CD8-positive, alpha-beta memory T cell (primary cell): ENCODE measurements around the gene CHCHD6. TPM values are rescaled to one million over a fixed set of nuclear protein-coding genes. Genes with fewer than 3 reads are reported as not detected.

ENCODE experiments used
- CTCF ChIA-PET: fragments of 350-600 bp; sonication (Branson Sonifier 250); formaldehyde crosslinking; loops from one replicate; lab custom pipeline; 2021; ENCODE audit warnings: antibody characterized with exemption; lab: Charles Lee
- POLR2A ChIA-PET: fragments of 350-600 bp; sonication (Branson Sonifier 250); formaldehyde crosslinking; loops from one replicate; lab custom pipeline; 2021; ENCODE audit warnings: antibody characterized with exemption; lab: Charles Lee
- DNase-seq, 5 donors: peaks; one replicate each; pipeline versions ENCODE4 v3.0.0 to v3.0.0-alpha.2; 2020 to 2022; ENCODE audit warnings: mixed read lengths in 1 of 5
- H3K27ac ChIP-seq: one replicate; pipeline ENCODE4 v1.7.0; 2013; ENCODE audit warnings: low read depth, mild to moderate bottlenecking, low read length, moderate library complexity
- H3K27me3 ChIP-seq: 2 replicates; pipeline ENCODE4 v1.7.0; 2013; ENCODE audit warnings: low read length, mild to moderate bottlenecking; ENCODE audit not compliant: insufficient read depth, poor library complexity, severe bottlenecking
- H3K36me3 ChIP-seq: 2 replicates; pipeline ENCODE4 v1.7.0; 2013; ENCODE audit warnings: mild to moderate bottlenecking, low read length, moderate library complexity; ENCODE audit not compliant: insufficient read depth
- H3K4me1 ChIP-seq: 2 replicates; pipeline ENCODE4 v1.7.0; 2013; ENCODE audit warnings: mild to moderate bottlenecking, low read length, moderate library complexity; ENCODE audit not compliant: insufficient read depth
- H3K4me3 ChIP-seq: 2 replicates; pipeline ENCODE4 v1.7.0; 2013; ENCODE audit warnings: mild to moderate bottlenecking, low read length
- H3K9me3 ChIP-seq: 2 replicates; pipeline ENCODE4 v1.7.0; 2013; ENCODE audit warnings: mild to moderate bottlenecking, low read length
- H3K27ac Mint-ChIP-seq, 8 donors: one replicate each; pipeline ENCODE4 v1.8.0; 2020 to 2021; ENCODE audit warnings: mixed read lengths in 8 of 8, mild to moderate bottlenecking in 6 of 8, inconsistent platforms in 3 of 8, moderate library complexity in 3 of 8
- H3K27me3 Mint-ChIP-seq, 2 donors: one replicate each; pipeline ENCODE4 v1.8.0; 2020 to 2021; ENCODE audit warnings: mixed read lengths in 2 of 2, mild to moderate bottlenecking in 1 of 2, moderate library complexity in 1 of 2
- H3K36me3 Mint-ChIP-seq, 3 donors: one replicate each; pipeline ENCODE4 v1.8.0; 2020 to 2021; ENCODE audit warnings: mixed read lengths in 3 of 3, inconsistent platforms in 1 of 3, mild to moderate bottlenecking in 1 of 3
- H3K4me1 Mint-ChIP-seq, 3 donors: one replicate each; pipeline ENCODE4 v1.8.0; 2020 to 2021; ENCODE audit warnings: mixed read lengths in 3 of 3, inconsistent platforms in 1 of 3, mild to moderate bottlenecking in 1 of 3
- H3K4me3 Mint-ChIP-seq, 7 donors: one replicate each; pipeline ENCODE4 v1.8.0; 2020 to 2021; ENCODE audit warnings: mixed read lengths in 7 of 7, mild to moderate bottlenecking in 6 of 7, moderate library complexity in 4 of 7, inconsistent platforms in 2 of 7
- H3K9me3 Mint-ChIP-seq, 5 donors: one replicate each; pipeline ENCODE4 v1.8.0; 2020 to 2022; ENCODE audit warnings: mixed read lengths in 5 of 5, mild to moderate bottlenecking in 3 of 5, moderate library complexity in 2 of 5, inconsistent platforms in 1 of 5
- polyA plus RNA-seq: library from polyadenylated mRNA; unstranded; fragments of 300-500 nt; fragmentation: Illumina TruSeq; gene quantifications from one replicate; pipeline ENCODE4 v1.2.3, GENCODE V29; 2021
- total RNA-seq, 2 experiments: library from RNA; stranded (reverse); gene quantifications; one replicate each; pipeline ENCODE4 v1.2.3, GENCODE V29; 2021

CHCHD6 gene
- total and polyA plus RNA-seq, 3 experiments from 2014 or later = 12.0 to 16.7 (median 15.0) TPM

- Histone ChIP-seq H3K4me1 (no peaks in the 10 kb centered on the region), H3K9me3 (no peaks in the 10 kb centered on the region), H3K27me3 (no peaks in the 10 kb centered on the region), H3K36me3 (no peaks in the 10 kb centered on the region), H3K4me3 (no peak overlapping the region), H3K27ac (no peak overlapping the region)
- ChIA-PET POLR2A (no interaction called here), CTCF (no interaction called here)
- no peak overlapping the region for H3K4me3 Mint-ChIP-seq
- H3K36me3 Mint-ChIP-seq = peaks cover 3 to 7% (median 7%) of the 10 kb centered on the region in 3 donors
- no peaks in the 10 kb centered on the region for H3K4me1 Mint-ChIP-seq
- no peak for DNase-seq
- H3K9me3 Mint-ChIP-seq = no peaks in the 10 kb centered on the region
- no peak overlapping the region for H3K27ac Mint-ChIP-seq
- H3K27me3 Mint-ChIP-seq = no peaks in the 10 kb centered on the region
These were observed 131.6 kb downstream of the CHCHD6 start for GRCh38 chr3:126835472-126836219.

- H3K27ac ChIP-seq = no peak overlapping the region
- ChIA-PET POLR2A (no interaction called here), CTCF (no interaction called here)
- H3K4me1 Mint-ChIP-seq = no peaks in the 10 kb centered on the region
- H3K9me3 Mint-ChIP-seq = no peaks in the 10 kb centered on the region
- H3K36me3 Mint-ChIP-seq = peaks cover 3 to 7% (median 7%) of the 10 kb centered on the region in 3 donors
- H3K9me3 ChIP-seq = no peaks in the 10 kb centered on the region
- DNase-seq = no peak
- H3K27me3 Mint-ChIP-seq = no peaks in the 10 kb centered on the region
- H3K27me3 ChIP-seq = no peaks in the 10 kb centered on the region
- no peak overlapping the region for H3K4me3 Mint-ChIP-seq
- H3K27ac Mint-ChIP-seq = peak overlapping the region in 1 of 8 donors; percentile 34
- no peaks in the 10 kb centered on the region for H3K36me3 ChIP-seq
- no peaks in the 10 kb centered on the region for H3K4me1 ChIP-seq
- no peak overlapping the region for H3K4me3 ChIP-seq
These were observed 132.3 kb downstream of the CHCHD6 start for GRCh38 chr3:126836220-126836860.

GRCh38 chr3:126837773-126838172, 133.7 kb downstream of the CHCHD6 start:
- Histone ChIP-seq H3K9me3 (no peaks in the 10 kb centered on the region), H3K27me3 (no peaks in the 10 kb centered on the region), H3K4me1 (no peaks in the 10 kb centered on the region), H3K27ac (no peak overlapping the region), H3K36me3 (no peaks in the 10 kb centered on the region), H3K4me3 (no peak overlapping the region)
- ChIA-PET CTCF (no interaction called here), POLR2A (no interaction called here)
- DNase-seq = no peak
- Mint-ChIP-seq H3K27ac (no peak overlapping the region), H3K4me1 (no peaks in the 10 kb centered on the region), H3K9me3 (no peaks in the 10 kb centered on the region), H3K4me3 (no peak overlapping the region), H3K36me3 (peaks cover 3 to 7% (median 6%) of the 10 kb centered on the region in 3 donors), H3K27me3 (no peaks in the 10 kb centered on the region)

GRCh38 chr3:126845920-126846715, 142.1 kb downstream of the CHCHD6 start:
- Histone ChIP-seq H3K4me1 (no peaks in the 10 kb centered on the region), H3K27ac (no peak overlapping the region), H3K27me3 (no peaks in the 10 kb centered on the region), H3K9me3 (no peaks in the 10 kb centered on the region), H3K4me3 (no peak overlapping the region), H3K36me3 (no peaks in the 10 kb centered on the region)
- Mint-ChIP-seq H3K36me3 (peaks cover 0 to 2% (median 0%) of the 10 kb centered on the region in 3 donors), H3K4me1 (no peaks in the 10 kb centered on the region), H3K9me3 (no peaks in the 10 kb centered on the region), H3K27ac (no peak overlapping the region), H3K4me3 (no peak overlapping the region), H3K27me3 (no peaks in the 10 kb centered on the region)
- ChIA-PET CTCF (no interaction called here), POLR2A (no interaction called here)
- DNase-seq = no peak

- Histone ChIP-seq H3K36me3 (no peaks in the 10 kb centered on the region), H3K4me3 (no peak overlapping the region), H3K4me1 (no peaks in the 10 kb centered on the region), H3K9me3 (no peaks in the 10 kb centered on the region), H3K27me3 (no peaks in the 10 kb centered on the region), H3K27ac (no peak overlapping the region)
- H3K27me3 Mint-ChIP-seq = no peaks in the 10 kb centered on the region
- H3K4me1 Mint-ChIP-seq = no peaks in the 10 kb centered on the region
- H3K27ac Mint-ChIP-seq = no peak overlapping the region
- H3K4me3 Mint-ChIP-seq = no peak overlapping the region
- H3K36me3 Mint-ChIP-seq = peaks cover 0 to 2% (median 0%) of the 10 kb centered on the region in 3 donors
- ChIA-PET CTCF (no interaction called here), POLR2A (no interaction called here)
- no peaks in the 10 kb centered on the region for H3K9me3 Mint-ChIP-seq
- no peak for DNase-seq
These were observed 143.0 kb downstream of the CHCHD6 start for GRCh38 chr3:126847061-126847460.

GRCh38 chr3:126848991-126849390, 145.0 kb downstream of the CHCHD6 start:
- no peaks in the 10 kb centered on the region for H3K4me1 Mint-ChIP-seq
- H3K36me3 Mint-ChIP-seq = peaks cover 0 to 4% (median 3%) of the 10 kb centered on the region in 3 donors
- H3K9me3 Mint-ChIP-seq = no peaks in the 10 kb centered on the region
- Histone ChIP-seq H3K36me3 (no peaks in the 10 kb centered on the region), H3K27me3 (no peaks in the 10 kb centered on the region), H3K9me3 (no peaks in the 10 kb centered on the region), H3K4me3 (no peak overlapping the region), H3K27ac (no peak overlapping the region), H3K4me1 (no peaks in the 10 kb centered on the region)
- ChIA-PET CTCF (no interaction called here), POLR2A (no interaction called here)
- H3K27ac Mint-ChIP-seq = no peak overlapping the region
- no peak for DNase-seq
- H3K27me3 Mint-ChIP-seq = no peaks in the 10 kb centered on the region
- H3K4me3 Mint-ChIP-seq = no peak overlapping the region

- Histone ChIP-seq H3K4me1 (no peaks in the 10 kb centered on the region), H3K27ac (no peak overlapping the region), H3K4me3 (no peak overlapping the region), H3K36me3 (no peaks in the 10 kb centered on the region), H3K9me3 (no peaks in the 10 kb centered on the region), H3K27me3 (no peaks in the 10 kb centered on the region)
- Mint-ChIP-seq H3K4me3 (no peak overlapping the region), H3K4me1 (no peaks in the 10 kb centered on the region), H3K27me3 (no peaks in the 10 kb centered on the region), H3K27ac (no peak overlapping the region), H3K36me3 (peaks cover 0 to 4% (median 3%) of the 10 kb centered on the region in 3 donors), H3K9me3 (no peaks in the 10 kb centered on the region)
- DNase-seq = no peak
- POLR2A ChIA-PET = no interaction called here
- CTCF ChIA-PET = no interaction called here
These were observed 145.7 kb downstream of the CHCHD6 start for GRCh38 chr3:126849768-126850167.
